Neural progenitor cell (in vitro differentiated cells): Measurements from ENCODE around the gene NUMB.

Experiments
- EZH2phosphoT487 ChIP-seq: fragments of 200-600 bp; sonication (generic); IDR thresholded peaks from 2 replicates; pipeline ENCODE4 v1.6.1; 2017; ENCODE audit warnings: antibody characterized with exemption
- TF ChIP-seq, protein P1 (sequence below): fragments of 200-600 bp; sonication (generic); IDR thresholded peaks from 2 replicates; pipeline ENCODE4 v1.5.1; 2017; ENCODE audit warnings: antibody characterized with exemption, mild to moderate bottlenecking

DNA sequence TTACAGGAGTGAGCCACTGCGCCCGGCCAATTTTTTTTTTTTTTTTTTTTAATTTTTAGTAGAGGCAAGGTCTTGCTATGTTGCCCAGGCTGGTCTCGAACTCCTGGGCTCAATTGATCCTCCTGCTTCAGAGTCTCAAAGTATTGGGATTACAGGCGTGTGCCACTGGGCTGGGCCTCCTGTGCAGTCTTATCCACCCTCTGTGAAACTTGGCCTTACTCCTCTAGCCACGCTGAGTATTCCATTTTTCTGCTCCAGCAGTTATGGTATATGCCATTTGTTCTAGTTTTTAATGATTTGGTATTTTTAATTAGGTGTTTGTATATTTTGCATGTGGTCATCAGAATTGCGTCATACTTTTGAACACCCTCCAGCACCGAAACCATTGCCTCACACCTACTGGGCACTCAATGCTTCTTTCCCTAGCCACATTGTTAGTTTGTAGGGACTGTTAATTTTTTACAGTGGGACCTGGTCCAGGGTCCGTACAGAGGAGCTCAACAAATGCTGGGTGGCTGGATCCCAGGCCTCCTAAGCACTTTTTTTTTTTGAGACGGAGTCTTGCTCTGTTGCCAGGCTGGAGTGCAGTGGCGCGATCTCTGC is 43.8 kb upstream of the NUMB start:
- TF ChIP-seq, protein P1, sequence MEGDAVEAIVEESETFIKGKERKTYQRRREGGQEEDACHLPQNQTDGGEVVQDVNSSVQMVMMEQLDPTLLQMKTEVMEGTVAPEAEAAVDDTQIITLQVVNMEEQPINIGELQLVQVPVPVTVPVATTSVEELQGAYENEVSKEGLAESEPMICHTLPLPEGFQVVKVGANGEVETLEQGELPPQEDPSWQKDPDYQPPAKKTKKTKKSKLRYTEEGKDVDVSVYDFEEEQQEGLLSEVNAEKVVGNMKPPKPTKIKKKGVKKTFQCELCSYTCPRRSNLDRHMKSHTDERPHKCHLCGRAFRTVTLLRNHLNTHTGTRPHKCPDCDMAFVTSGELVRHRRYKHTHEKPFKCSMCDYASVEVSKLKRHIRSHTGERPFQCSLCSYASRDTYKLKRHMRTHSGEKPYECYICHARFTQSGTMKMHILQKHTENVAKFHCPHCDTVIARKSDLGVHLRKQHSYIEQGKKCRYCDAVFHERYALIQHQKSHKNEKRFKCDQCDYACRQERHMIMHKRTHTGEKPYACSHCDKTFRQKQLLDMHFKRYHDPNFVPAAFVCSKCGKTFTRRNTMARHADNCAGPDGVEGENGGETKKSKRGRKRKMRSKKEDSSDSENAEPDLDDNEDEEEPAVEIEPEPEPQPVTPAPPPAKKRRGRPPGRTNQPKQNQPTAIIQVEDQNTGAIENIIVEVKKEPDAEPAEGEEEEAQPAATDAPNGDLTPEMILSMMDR, result no peak
- no peak for TF ChIP-seq EZH2phosphoT487
